LNCaP clone FGC (cell line): Measurements from ENCODE around the gene TUSC2.

ENCODE experiments used
- DNase-seq: peaks from one replicate; pipeline ENCODE4 v3.0.0-alpha.2; 2011; ENCODE audit warnings: low read depth
- H3K4me3 ChIP-seq: 2 replicates; pipeline ENCODE4 v1.5.1; 2011; ENCODE audit warnings: mild to moderate bottlenecking, low read depth, low read length, control low read depth
- TF ChIP-seq, protein P1 (sequence below): IDR thresholded peaks from 2 replicates; pipeline ENCODE4 v1.5.1; 2012; ENCODE audit warnings: mild to moderate bottlenecking; ENCODE audit not compliant: control insufficient read depth, insufficient read depth; ENCODE audit errors: extremely low read depth

Gene TUSC2

DNA sequence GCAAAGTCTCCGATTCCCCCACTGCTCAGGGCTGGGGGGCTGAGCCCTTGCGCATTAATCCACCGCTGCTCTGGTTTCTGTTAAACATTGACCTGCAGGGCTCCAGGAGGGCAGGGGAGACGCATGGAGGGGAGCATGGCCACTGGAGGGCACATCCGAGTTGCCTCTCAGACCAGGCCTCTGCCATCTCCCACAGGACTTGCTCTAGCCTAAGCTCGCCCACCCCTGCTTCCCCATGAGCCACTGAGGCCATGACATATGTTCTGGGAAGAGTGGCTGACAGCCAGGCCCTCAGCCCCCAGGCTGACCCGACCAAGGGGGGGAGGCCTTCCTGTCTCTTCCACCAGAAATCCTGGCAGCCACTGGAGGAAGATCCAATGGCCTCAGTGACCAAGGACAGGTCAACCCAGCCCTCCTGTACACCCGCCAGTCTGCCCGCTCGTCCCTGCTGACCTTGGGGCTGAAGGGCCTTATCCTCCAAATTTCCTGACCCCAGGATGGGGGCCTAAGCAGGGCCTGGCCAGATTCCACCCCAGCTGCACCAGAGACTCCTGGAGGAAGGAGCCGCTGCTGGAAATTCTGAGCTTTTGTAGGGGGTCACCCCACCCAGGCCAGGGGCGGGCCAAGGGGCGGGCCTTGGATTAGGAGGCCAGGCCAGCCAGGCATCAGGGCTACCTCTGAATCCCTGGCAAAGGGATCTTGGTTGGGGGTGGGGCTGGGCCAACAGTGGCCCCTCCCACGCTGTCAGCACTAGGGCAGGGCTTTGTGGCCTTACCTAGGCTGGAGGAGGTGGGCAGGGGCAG is 24.8 kb downstream of the TUSC2 start, which contains the start of gene HYAL1:
Gene HYAL1, minus strand, starts transcription at position 562 of the 803 bp plus-strand sequence. CDS start 618 bp downstream, outside the sequence.
- no peak for DNase-seq

DNA sequence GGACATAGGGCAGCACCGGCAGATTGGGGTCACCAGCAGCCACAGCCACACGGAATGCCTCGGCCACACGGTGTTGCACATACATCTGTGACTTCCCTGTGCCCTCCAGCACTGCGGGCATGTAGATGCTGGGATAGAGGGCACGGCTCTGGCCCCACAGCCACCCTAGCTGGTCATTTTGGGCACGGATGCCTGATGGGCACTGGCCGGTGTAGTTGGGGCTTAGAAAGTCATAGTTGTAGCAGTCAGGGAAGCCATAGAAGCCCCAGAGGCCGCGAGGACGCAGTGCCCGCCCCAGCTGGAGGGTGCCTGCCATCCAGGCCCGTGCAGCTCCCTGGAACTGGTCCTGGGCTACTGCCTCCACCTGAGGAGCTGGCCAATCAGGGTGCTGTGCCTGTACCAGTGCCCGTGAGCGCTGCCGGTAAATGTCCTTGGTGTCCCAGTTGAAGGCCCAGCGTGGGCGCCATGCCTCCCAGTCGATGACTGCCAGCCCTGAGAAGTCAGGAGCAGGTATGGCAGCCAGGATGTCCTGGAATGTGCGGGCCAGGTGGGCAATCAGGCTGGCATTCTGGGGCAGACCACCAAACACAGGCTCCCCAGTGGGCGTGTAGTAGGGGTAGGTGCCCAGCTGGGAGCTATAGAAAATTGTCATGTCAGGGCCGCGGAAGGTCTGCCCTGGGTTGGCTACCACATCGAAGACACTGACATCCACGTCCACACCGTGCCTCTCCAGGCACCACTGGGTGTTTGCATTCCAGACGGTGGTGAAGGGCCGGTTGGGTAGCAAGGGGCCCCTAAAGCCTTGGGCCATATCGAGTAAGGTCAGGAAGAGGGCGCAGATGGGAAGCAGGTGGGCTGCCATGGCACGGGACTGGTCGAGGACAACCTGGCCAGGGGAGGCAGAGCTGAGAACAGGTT is 25.7 kb downstream of the TUSC2 start:
- no peak overlapping the region for H3K4me3 ChIP-seq
- TF ChIP-seq, protein P1, sequence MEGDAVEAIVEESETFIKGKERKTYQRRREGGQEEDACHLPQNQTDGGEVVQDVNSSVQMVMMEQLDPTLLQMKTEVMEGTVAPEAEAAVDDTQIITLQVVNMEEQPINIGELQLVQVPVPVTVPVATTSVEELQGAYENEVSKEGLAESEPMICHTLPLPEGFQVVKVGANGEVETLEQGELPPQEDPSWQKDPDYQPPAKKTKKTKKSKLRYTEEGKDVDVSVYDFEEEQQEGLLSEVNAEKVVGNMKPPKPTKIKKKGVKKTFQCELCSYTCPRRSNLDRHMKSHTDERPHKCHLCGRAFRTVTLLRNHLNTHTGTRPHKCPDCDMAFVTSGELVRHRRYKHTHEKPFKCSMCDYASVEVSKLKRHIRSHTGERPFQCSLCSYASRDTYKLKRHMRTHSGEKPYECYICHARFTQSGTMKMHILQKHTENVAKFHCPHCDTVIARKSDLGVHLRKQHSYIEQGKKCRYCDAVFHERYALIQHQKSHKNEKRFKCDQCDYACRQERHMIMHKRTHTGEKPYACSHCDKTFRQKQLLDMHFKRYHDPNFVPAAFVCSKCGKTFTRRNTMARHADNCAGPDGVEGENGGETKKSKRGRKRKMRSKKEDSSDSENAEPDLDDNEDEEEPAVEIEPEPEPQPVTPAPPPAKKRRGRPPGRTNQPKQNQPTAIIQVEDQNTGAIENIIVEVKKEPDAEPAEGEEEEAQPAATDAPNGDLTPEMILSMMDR, result no peak
- no peak for DNase-seq

More for the DNA sequence above, 24.8 kb downstream of the TUSC2 start, which contains the start of gene HYAL1:
- H3K4me3 ChIP-seq, result no peak within 1 kb of the TSS
- TF ChIP-seq, protein P1, result no peak

DNA sequence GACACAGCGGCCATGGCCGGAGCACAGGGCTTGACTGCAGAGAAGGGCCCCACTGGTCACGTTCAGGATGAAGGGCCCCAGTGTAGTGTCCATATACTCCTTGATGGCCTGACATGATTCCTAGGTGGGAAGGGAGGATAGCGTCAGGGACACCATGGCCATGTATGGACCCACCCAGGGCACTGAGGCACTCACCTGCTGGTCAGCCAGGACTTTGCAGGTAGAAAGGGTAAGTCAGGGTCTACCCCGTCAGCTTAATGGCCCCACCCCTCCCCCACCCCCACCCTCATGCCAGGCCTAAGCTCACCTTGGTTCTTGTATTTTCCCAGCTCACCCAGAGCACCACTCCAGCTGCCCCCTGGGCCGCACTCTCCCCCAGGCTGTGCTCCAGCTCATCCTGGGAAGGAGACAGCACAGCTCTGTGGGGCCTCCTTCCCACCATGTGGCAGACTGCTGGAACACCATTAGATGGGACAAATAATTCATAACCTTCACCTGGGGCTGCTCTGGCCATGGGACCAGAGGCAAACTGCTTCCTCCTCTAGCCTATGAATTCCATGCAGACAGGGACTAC is 27.3 kb downstream of the TUSC2 start:
- no peak for DNase-seq
- peak overlapping the region; percentile 55; the same call in 1 of the 2 replicates for H3K4me3 ChIP-seq
- TF ChIP-seq, protein P1, result no peak

DNA sequence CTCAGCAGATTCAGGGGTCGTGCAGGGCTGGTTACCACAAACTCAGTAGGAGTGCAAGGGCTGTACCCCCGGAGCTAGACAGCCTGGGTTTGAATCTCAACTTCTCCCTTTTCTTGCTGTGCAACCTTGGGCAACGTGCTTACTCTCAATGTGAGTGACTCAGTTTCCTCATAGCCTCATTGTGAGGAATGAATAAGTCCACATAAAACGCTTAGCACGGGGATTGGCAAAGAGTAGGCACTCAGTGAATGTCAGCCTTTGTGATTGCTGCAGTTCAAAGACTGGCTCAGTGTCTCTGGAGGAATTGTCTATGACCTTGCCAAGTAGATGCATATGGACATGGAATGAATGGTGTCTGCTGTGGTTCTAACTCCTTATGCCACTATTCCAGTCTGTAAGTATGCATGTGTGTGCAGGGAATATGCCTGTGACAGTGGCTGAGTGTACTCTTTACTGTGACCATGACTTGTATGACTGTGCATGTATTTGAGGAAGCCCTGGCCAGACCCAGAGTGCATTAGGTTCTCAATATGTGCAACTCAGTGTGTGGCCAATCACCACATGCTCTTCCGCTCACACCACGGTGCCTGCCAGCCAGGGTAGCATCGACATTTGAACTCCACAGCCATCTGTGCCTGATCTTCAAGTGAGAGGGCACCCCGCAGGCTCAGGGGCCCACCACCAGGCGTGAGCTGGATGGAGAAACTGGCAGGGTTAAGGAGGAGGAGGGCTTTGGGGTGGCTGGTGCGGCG is 27.9 kb downstream of the TUSC2 start:
- TF ChIP-seq, protein P1, result no peak
- no peak for DNase-seq
- H3K4me3 ChIP-seq, result peak overlapping the region; percentile 55

DNA sequence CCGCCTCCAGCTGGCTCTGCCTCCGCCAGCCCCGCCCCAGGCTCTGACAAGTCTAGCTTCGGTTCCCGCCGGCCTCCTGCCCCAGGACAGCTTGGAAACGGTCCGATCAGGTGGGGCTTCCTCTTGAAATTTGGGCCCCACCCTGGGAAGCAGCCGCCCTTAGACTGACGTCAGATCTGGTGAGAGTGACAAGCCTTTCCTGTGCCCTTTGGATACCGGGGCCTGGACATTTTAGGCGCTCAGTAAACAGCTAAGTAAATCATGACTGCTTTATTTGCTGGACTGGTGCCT is 28.4 kb downstream of the TUSC2 start:
- TF ChIP-seq, protein P1, result no peak
- peak overlapping the region; percentile 55 for H3K4me3 ChIP-seq
- no peak for DNase-seq

DNA sequence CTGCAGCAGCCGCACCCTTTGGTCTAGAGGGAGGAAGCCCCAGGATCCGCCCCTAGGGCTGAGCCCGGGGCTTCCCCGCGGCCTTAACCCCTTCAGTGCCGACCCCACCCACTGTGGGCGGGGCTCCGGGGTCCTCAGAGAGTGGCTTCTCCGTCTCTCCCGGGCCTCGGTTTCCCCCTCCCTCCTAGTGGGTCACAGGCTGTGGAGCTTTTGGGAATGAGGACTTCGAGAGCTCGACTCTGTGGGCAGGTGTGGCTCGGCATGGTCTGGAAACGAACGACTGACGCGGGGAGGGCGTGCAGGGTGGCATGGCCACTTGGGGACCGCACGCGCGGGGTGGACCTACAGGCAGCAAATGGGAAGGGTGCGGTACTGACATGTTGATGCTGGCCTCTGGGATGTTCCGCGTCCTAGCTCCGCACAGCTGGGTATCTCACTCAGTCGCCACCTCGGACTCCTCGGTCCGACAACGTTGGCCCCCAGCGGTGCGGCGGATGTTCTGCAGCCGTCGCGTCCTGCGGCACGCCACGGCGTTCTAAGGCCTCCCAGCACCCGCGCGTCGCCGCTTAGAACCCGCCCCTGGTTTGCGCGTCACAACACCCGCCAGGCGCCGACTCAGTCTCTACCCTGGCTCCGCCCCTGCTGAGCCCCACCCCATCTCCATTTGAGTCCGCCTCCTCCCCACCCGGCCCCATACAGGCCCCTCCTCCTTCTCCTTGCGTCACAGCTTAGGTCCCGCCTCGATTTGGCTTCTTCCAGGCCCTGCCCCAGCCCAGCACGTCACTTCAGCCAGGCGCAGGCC is 29.0 kb downstream of the TUSC2 start, which contains the start of the genes HYAL3 and NAA80:
Gene HYAL3, minus strand, starts transcription at position 570 of the 802 bp plus-strand sequence. CDS start 3,803 bp downstream, outside the sequence.
Gene NAA80, minus strand, starts transcription at position 570 of the 802 bp plus-strand sequence. CDS start 1,942 bp downstream, outside the sequence.
- TF ChIP-seq, protein P1, result peak; percentile 45
- H3K4me3 ChIP-seq, result peak within 1 kb of the TSS; percentile 93
- peak; percentile 98 for DNase-seq
